Upper lobe of left lung (tissue), 6 donors: ENCODE results near the gene DNAH9. TPM values are rescaled to one million over a fixed set of nuclear protein-coding genes. Genes with fewer than 3 reads are reported as not detected.
A peak's percentile ranks its signal among the peaks of the same experiment; 100 is the strongest.

Experiments
- ATAC-seq, 2 donors: fragments of 200-7000 bp; cut with Tn5 transposase; one replicate each; pipeline ENCODE4 v1.9.1; 2022; ENCODE audit warnings: mild to moderate bottlenecking in 2 of 2, moderate library complexity in 2 of 2; ENCODE audit not compliant: low FRiP score in 2 of 2
- DNase-seq, 2 donors: peaks; one replicate each; pipeline ENCODE4 v3.0.0-alpha.2; 2019 to 2020
- H3K27ac ChIP-seq, 4 donors: fragments of 200-600 bp; sonication (generic); one replicate each; pipeline ENCODE4 v1.5.1; 2016 to 2019
- H3K27me3 ChIP-seq, 4 donors: fragments of 200-600 bp; sonication (generic); one replicate each; pipeline ENCODE4 v1.5.1; 2017 to 2019
- H3K36me3 ChIP-seq, 4 donors: fragments of 200-600 bp; sonication (generic); one replicate each; pipeline ENCODE4 v1.5.1; 2016 to 2019
- H3K4me1 ChIP-seq, 4 donors: fragments of 200-600 bp; sonication (generic); one replicate each; pipeline ENCODE4 v1.5.1; 2018 to 2019
- H3K4me3 ChIP-seq, 4 donors: fragments of 200-600 bp; sonication (generic); one replicate each; pipeline ENCODE4 v1.5.1; 2017 to 2019; ENCODE audit warnings: mild to moderate bottlenecking in 2 of 4, moderate library complexity in 1 of 4
- H3K9me3 ChIP-seq, 4 donors: fragments of 200-600 bp; sonication (generic); one replicate each; pipeline ENCODE4 v1.5.1; 2018 to 2019
- CTCF ChIP-seq, 6 experiments: fragments of 450-650 bp in 4 of 6; fragments of 200-600 bp in 2 of 6; sonication (generic) in 2 of 6; IDR thresholded peaks; one replicate each; pipeline ENCODE4 v1.5.1; 2016 to 2019; ENCODE audit warnings: antibody characterized with exemption in 6 of 6
- EP300 ChIP-seq, 4 donors: sonication (generic); formaldehyde crosslinking; IDR thresholded peaks; one replicate each; pipeline ENCODE4 v1.5.1; 2017; ENCODE audit warnings: antibody characterized with exemption in 4 of 4, control low read depth in 2 of 4
- POLR2A ChIP-seq, 4 donors: fragments of 450-650 bp; IDR thresholded peaks; one replicate each; pipeline ENCODE4 v1.5.1; 2016 to 2017; ENCODE audit warnings: antibody characterized with exemption in 4 of 4, mild to moderate bottlenecking in 2 of 4
- POLR2AphosphoS5 ChIP-seq, 2 donors: sonication (generic); formaldehyde crosslinking; IDR thresholded peaks; one replicate each; pipeline ENCODE4 v1.5.1; 2017; ENCODE audit warnings: antibody characterized with exemption in 2 of 2
- WGBS, 2 donors: methylation state at CpG; one replicate each; pipeline ENCODE4 v1.1.5; 2017 to 2018; 5-methylcytosine and 5-hydroxymethylcytosine counted together
- total RNA-seq, 6 donors: library from RNA; depleted of rRNA in 4 of 6; stranded (reverse); fragments of >200 nt in 4 of 6; gene quantifications; one replicate each; pipeline versions ENCODE4 v1.1.0 to v1.2.1, GENCODE V29; 2016 to 2021
- donor health status: DM: no; HTN: no; CAD: no; lungs with moderate emphysema.
- donor health status: DM: no; HTN: yes; CAD: no; lungs with severe emphysema.

The DNAH9 gene
- total RNA-seq, 6 donors from 2014 or later, result 0.92 to 42.6 (median 14.8) TPM

GRCh38 chr17:11639736-11640462 is 41.6 kb downstream of the DNAH9 start:
- ATAC-seq (no peak), DNase-seq (peak in 1 of 2 donors; percentile 62)
- Histone ChIP-seq H3K27ac (no peak overlapping the region), H3K27me3 (no peaks in the 10 kb centered on the region), H3K4me1 (peaks cover 0 to 5% (median 0%) of the 10 kb centered on the region in 4 donors), H3K36me3 (no peaks in the 10 kb centered on the region), H3K4me3 (no peak overlapping the region), H3K9me3 (no peaks in the 10 kb centered on the region)
- TF ChIP-seq EP300 (IDR thresholded peaks at IDR 0.05) (no peak), POLR2AphosphoS5 (IDR thresholded peaks at IDR 0.05) (no peak), CTCF (IDR thresholded peaks at IDR 0.05) (no peak)
- WGBS, 2 donors, result 84 to 86% methylated on average over 14 to 18 of the region's 18 CpGs

DNA sequence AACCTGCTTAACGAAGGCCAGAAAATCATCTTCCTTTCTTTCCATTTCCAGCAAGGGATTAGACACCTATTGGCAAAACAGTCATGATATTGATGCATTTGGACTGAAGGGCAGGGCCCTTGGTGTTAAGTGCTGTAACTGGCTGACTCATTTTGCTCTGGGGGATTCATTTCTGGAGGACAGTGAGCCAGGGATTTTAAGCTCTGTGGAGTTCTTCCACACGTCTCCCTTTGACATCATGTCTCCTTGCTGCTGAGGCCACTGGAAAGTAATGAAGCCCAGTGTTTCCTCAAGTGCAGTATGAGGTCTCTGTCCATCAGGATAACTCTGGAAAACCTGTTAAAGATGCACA is 42.2 kb downstream of the DNAH9 start:
- Histone ChIP-seq H3K4me1 (peaks cover 0 to 5% (median 0%) of the 10 kb centered on the region in 4 donors), H3K27me3 (no peaks in the 10 kb centered on the region), H3K9me3 (no peaks in the 10 kb centered on the region), H3K4me3 (no peak overlapping the region), H3K27ac (no peak overlapping the region), H3K36me3 (no peaks in the 10 kb centered on the region)
- 59 to 71% methylated on average over 2 of the region's 2 CpGs for WGBS, 2 donors
- DNase-seq, result no peak
- ATAC-seq, result no peak
- TF ChIP-seq CTCF (IDR thresholded peaks at IDR 0.05), result no peak
- no peak for TF ChIP-seq EP300 (IDR thresholded peaks at IDR 0.05)
- no peak for TF ChIP-seq POLR2AphosphoS5 (IDR thresholded peaks at IDR 0.05)
- TF ChIP-seq POLR2A (IDR thresholded peaks at IDR 0.05), result no peak

- TF ChIP-seq EP300 (IDR thresholded peaks at IDR 0.05), result no peak
- no peak for TF ChIP-seq CTCF (IDR thresholded peaks at IDR 0.05)
- no peak for TF ChIP-seq POLR2A (IDR thresholded peaks at IDR 0.05)
- TF ChIP-seq POLR2AphosphoS5 (IDR thresholded peaks at IDR 0.05), result no peak
- Histone ChIP-seq H3K27me3 (no peaks in the 10 kb centered on the region), H3K36me3 (no peaks in the 10 kb centered on the region), H3K4me1 (peaks cover 0 to 5% (median 0%) of the 10 kb centered on the region in 4 donors), H3K4me3 (no peak overlapping the region), H3K9me3 (no peaks in the 10 kb centered on the region), H3K27ac (no peak overlapping the region)
- WGBS, 2 donors, result 81 to 86% methylated on average over 11 of the region's 11 CpGs
- DNase-seq (no peak), ATAC-seq (no peak)
These were observed 43.4 kb downstream of the DNAH9 start for GRCh38 chr17:11641521-11642275.

DNA sequence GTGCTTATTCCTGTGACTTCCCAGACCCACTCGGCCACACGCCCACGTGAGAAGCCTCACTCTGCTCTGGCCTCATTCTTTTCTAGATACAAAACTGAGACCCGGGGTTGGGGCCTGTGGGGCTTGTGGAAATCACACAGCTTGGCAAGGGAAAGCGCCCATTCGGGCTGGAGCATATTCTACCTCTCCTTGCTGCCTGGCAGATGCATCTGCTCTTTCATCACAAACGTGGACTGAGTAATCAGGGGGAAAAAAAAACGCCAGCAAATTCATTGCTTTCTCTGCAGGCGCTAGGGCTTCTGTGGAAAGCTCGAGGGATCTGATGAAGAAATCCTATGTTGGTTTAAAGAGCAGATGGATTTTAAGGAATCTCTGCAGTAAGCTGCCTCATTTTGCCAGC is 44.4 kb downstream of the DNAH9 start:
- 65 to 74% methylated on average over 10 of the region's 10 CpGs for WGBS, 2 donors

More for the DNA sequence above, 44.4 kb downstream of the DNAH9 start:
- no peak for DNase-seq
- Histone ChIP-seq H3K4me1 (peaks cover 0 to 5% (median 0%) of the 10 kb centered on the region in 4 donors), H3K9me3 (no peaks in the 10 kb centered on the region), H3K4me3 (no peak overlapping the region), H3K27ac (no peak overlapping the region), H3K36me3 (no peaks in the 10 kb centered on the region), H3K27me3 (no peaks in the 10 kb centered on the region)
- ATAC-seq, result peak in 1 of 2 donors; percentile 66
- TF ChIP-seq POLR2AphosphoS5 (IDR thresholded peaks at IDR 0.05) (no peak), POLR2A (IDR thresholded peaks at IDR 0.05) (no peak), EP300 (IDR thresholded peaks at IDR 0.05) (no peak), CTCF (IDR thresholded peaks at IDR 0.05) (no peak)
